Right lobe of liver (tissue), 4 donors: ENCODE measurements around the gene MAPT.

Experiments used
- POLR2A ChIP-seq: fragments of 450-650 bp; IDR thresholded peaks from one replicate; pipeline ENCODE4 v1.6.1; 2017; ENCODE audit warnings: antibody characterized with exemption, mild to moderate bottlenecking
- TF ChIP-seq, protein P1 (sequence below), 4 donors: fragments of 200-600 bp in 3 of 4; fragments of 450-650 bp in 1 of 4; IDR thresholded peaks; one replicate each; pipeline versions ENCODE4 v1.5.1 to v1.8.0; 2016 to 2022; ENCODE audit warnings: antibody characterized with exemption in 4 of 4, mild to moderate bottlenecking in 2 of 4
- donor health status: DM: no; HTN: no; CAD: no.
- donor health status: DM: no; HTN: no; CAD: no.
- donor health status: DM: no; HTN: yes; CAD: no.

- TF ChIP-seq, protein P1, sequence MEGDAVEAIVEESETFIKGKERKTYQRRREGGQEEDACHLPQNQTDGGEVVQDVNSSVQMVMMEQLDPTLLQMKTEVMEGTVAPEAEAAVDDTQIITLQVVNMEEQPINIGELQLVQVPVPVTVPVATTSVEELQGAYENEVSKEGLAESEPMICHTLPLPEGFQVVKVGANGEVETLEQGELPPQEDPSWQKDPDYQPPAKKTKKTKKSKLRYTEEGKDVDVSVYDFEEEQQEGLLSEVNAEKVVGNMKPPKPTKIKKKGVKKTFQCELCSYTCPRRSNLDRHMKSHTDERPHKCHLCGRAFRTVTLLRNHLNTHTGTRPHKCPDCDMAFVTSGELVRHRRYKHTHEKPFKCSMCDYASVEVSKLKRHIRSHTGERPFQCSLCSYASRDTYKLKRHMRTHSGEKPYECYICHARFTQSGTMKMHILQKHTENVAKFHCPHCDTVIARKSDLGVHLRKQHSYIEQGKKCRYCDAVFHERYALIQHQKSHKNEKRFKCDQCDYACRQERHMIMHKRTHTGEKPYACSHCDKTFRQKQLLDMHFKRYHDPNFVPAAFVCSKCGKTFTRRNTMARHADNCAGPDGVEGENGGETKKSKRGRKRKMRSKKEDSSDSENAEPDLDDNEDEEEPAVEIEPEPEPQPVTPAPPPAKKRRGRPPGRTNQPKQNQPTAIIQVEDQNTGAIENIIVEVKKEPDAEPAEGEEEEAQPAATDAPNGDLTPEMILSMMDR (IDR thresholded peaks at IDR 0.05), result no peak
- no peak for TF ChIP-seq POLR2A
These were observed 152.6 kb downstream of the MAPT start for GRCh38 chr17:46046957-46047356.
